Peyer's patch (tissue), 4 donors: ENCODE data around the gene P3H4.

Experiments used
- CTCF ChIP-seq, 6 experiments: fragments of 450-650 bp in 4 of 6; fragments of 200-600 bp in 2 of 6; sonication (generic) in 1 of 6; IDR thresholded peaks; one replicate each; pipeline ENCODE4 v1.5.1; 2017 to 2019; ENCODE audit warnings: antibody characterized with exemption in 6 of 6, mild to moderate bottlenecking in 3 of 6, moderate library complexity in 1 of 6
- POLR2A ChIP-seq, 2 donors: fragments of 450-650 bp; IDR thresholded peaks; one replicate each; pipeline ENCODE4 v1.5.1; 2017; ENCODE audit warnings: antibody characterized with exemption in 2 of 2, mild to moderate bottlenecking in 2 of 2, moderate library complexity in 2 of 2

GRCh38 chr17:41860254-41860931 lies 48.6 kb upstream of the P3H4 start:
- TF ChIP-seq CTCF (IDR thresholded peaks at IDR 0.05) (no peak), POLR2A (IDR thresholded peaks at IDR 0.05) (no peak)
